ENCODE data around the gene RLN1.

- TF ChIP-seq, protein P1, sequence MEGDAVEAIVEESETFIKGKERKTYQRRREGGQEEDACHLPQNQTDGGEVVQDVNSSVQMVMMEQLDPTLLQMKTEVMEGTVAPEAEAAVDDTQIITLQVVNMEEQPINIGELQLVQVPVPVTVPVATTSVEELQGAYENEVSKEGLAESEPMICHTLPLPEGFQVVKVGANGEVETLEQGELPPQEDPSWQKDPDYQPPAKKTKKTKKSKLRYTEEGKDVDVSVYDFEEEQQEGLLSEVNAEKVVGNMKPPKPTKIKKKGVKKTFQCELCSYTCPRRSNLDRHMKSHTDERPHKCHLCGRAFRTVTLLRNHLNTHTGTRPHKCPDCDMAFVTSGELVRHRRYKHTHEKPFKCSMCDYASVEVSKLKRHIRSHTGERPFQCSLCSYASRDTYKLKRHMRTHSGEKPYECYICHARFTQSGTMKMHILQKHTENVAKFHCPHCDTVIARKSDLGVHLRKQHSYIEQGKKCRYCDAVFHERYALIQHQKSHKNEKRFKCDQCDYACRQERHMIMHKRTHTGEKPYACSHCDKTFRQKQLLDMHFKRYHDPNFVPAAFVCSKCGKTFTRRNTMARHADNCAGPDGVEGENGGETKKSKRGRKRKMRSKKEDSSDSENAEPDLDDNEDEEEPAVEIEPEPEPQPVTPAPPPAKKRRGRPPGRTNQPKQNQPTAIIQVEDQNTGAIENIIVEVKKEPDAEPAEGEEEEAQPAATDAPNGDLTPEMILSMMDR (IDR thresholded peaks at IDR 0.05): no peak
- no peak for TF ChIP-seq PREB (CRISPR knock-in tag; IDR thresholded peaks at IDR 0.05; ENCODE audit: borderline replicate concordance)
- TF ChIP-seq, protein P2, sequence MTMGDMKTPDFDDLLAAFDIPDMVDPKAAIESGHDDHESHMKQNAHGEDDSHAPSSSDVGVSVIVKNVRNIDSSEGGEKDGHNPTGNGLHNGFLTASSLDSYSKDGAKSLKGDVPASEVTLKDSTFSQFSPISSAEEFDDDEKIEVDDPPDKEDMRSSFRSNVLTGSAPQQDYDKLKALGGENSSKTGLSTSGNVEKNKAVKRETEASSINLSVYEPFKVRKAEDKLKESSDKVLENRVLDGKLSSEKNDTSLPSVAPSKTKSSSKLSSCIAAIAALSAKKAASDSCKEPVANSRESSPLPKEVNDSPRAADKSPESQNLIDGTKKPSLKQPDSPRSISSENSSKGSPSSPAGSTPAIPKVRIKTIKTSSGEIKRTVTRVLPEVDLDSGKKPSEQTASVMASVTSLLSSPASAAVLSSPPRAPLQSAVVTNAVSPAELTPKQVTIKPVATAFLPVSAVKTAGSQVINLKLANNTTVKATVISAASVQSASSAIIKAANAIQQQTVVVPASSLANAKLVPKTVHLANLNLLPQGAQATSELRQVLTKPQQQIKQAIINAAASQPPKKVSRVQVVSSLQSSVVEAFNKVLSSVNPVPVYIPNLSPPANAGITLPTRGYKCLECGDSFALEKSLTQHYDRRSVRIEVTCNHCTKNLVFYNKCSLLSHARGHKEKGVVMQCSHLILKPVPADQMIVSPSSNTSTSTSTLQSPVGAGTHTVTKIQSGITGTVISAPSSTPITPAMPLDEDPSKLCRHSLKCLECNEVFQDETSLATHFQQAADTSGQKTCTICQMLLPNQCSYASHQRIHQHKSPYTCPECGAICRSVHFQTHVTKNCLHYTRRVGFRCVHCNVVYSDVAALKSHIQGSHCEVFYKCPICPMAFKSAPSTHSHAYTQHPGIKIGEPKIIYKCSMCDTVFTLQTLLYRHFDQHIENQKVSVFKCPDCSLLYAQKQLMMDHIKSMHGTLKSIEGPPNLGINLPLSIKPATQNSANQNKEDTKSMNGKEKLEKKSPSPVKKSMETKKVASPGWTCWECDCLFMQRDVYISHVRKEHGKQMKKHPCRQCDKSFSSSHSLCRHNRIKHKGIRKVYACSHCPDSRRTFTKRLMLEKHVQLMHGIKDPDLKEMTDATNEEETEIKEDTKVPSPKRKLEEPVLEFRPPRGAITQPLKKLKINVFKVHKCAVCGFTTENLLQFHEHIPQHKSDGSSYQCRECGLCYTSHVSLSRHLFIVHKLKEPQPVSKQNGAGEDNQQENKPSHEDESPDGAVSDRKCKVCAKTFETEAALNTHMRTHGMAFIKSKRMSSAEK (CRISPR knock-in tag; IDR thresholded peaks at IDR 0.05; ENCODE audit: borderline replicate concordance): no peak
Measured at GRCh38 chr9:5326893-5327548, 12.7 kb downstream of the RLN1 start.

Measured in WTC11 (cell line).